ENCODE measurements around the gene CELA1.
"Not testable (repeated sequence)": the region's sequence is repeated elsewhere in the genome, so short reads cannot be mapped to it uniquely, and the experiment has no call there.

CELA1 gene

DNA sequence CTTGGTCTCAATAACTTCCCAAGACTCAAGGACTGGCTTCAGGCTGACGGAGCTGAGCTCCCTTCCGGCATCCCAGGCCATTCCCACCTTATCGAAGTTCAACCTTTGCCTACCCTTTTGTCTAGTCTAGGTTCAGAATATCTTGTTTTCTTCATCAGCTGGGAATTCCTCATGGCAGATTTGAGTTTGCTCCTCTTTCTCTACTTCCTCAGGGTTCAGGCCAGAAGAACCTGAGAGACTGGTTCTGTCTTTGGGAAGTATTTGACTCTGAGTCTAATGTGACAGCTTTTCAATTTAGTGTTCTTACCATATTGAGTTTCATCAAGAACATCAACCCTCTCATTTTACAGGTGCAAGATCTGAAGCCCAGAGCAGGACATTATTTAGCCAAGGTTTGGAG is 24.6 kb downstream of the CELA1 start:
- TF ChIP-seq, protein P1, sequence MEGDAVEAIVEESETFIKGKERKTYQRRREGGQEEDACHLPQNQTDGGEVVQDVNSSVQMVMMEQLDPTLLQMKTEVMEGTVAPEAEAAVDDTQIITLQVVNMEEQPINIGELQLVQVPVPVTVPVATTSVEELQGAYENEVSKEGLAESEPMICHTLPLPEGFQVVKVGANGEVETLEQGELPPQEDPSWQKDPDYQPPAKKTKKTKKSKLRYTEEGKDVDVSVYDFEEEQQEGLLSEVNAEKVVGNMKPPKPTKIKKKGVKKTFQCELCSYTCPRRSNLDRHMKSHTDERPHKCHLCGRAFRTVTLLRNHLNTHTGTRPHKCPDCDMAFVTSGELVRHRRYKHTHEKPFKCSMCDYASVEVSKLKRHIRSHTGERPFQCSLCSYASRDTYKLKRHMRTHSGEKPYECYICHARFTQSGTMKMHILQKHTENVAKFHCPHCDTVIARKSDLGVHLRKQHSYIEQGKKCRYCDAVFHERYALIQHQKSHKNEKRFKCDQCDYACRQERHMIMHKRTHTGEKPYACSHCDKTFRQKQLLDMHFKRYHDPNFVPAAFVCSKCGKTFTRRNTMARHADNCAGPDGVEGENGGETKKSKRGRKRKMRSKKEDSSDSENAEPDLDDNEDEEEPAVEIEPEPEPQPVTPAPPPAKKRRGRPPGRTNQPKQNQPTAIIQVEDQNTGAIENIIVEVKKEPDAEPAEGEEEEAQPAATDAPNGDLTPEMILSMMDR (IDR thresholded peaks at IDR 0.05; ENCODE audit: unreplicated experiment in 3 of 3): no peak
- Mint-ChIP-seq H3K4me1 (peaks cover 18% of the 10 kb centered on the region), H3K27ac (peak overlapping the region in 2 of 3 experiments; percentile 59 to 87), H3K36me3 (ENCODE audit: low read depth) (no peaks in the 10 kb centered on the region), H3K4me3 (no peak overlapping the region), H3K27me3 (ENCODE audit: low read depth) (no peaks in the 10 kb centered on the region), H3K9me3 (no peaks in the 10 kb centered on the region)

GRCh38 chr12:51320695-51321320 is 25.7 kb downstream of the CELA1 start:
- Mint-ChIP-seq H3K4me3 (no peak overlapping the region), H3K27ac (peak overlapping the region; percentile 81 to 89 (median 87)), H3K27me3 (ENCODE audit: low read depth) (no peaks in the 10 kb centered on the region), H3K4me1 (peaks cover 15% of the 10 kb centered on the region), H3K36me3 (ENCODE audit: low read depth) (no peaks in the 10 kb centered on the region), H3K9me3 (no peaks in the 10 kb centered on the region)
- TF ChIP-seq, protein P1 (IDR thresholded peaks at IDR 0.05; ENCODE audit: unreplicated experiment in 3 of 3): no peak

- Mint-ChIP-seq H3K4me3 (no peak overlapping the region), H3K4me1 (peaks cover 15% of the 10 kb centered on the region), H3K27ac (peak overlapping the region in 2 of 3 experiments; percentile 81 to 87), H3K9me3 (no peaks in the 10 kb centered on the region), H3K36me3 (ENCODE audit: low read depth) (no peaks in the 10 kb centered on the region), H3K27me3 (ENCODE audit: low read depth) (no peaks in the 10 kb centered on the region)
- TF ChIP-seq, protein P1 (IDR thresholded peaks at IDR 0.05; ENCODE audit: unreplicated experiment in 3 of 3): no peak
These were observed 26.2 kb downstream of the CELA1 start for GRCh38 chr12:51320311-51320694.

- H3K27ac Mint-ChIP-seq: no peak overlapping the region
- peaks cover 15% of the 10 kb centered on the region for H3K4me1 Mint-ChIP-seq
- H3K4me3 Mint-ChIP-seq: no peak overlapping the region
- H3K36me3 Mint-ChIP-seq (ENCODE audit: low read depth): no peaks in the 10 kb centered on the region
- H3K9me3 Mint-ChIP-seq: no peaks in the 10 kb centered on the region
- no peaks in the 10 kb centered on the region for H3K27me3 Mint-ChIP-seq (ENCODE audit: low read depth)
- TF ChIP-seq, protein P1 (IDR thresholded peaks at IDR 0.05; ENCODE audit: unreplicated experiment in 3 of 3): no peak
These were observed 27.5 kb downstream of the CELA1 start for GRCh38 chr12:51318846-51319599.

GRCh38 chr12:51318057-51318806 is 28.2 kb downstream of the CELA1 start:
- not testable (repeated sequence) for H3K4me3 Mint-ChIP-seq; H3K9me3 Mint-ChIP-seq; H3K27ac Mint-ChIP-seq; H3K27me3 Mint-ChIP-seq (ENCODE audit: low read depth); H3K36me3 Mint-ChIP-seq (ENCODE audit: low read depth)
- H3K4me1 Mint-ChIP-seq: peaks cover 15% of the 10 kb centered on the region

DNA sequence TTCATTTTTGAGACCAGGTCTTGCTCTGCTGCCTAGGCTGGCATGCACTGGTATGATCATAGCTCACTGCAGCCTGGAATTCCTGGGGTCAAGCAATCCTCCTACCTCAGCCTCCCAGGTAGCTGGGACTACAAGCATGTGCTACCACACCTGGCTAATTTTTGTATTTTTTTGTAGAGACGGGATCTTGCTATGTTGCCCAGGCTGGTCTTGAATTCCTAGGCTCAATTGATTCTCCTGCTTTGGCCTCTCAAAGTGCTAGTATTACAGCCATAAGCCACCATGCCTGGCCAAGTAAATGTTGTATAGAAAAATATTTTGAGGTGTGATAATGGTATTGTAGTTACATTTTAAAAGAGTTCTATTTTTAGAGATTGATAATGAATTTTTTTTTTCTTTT is 35.1 kb downstream of the CELA1 start:
- Mint-ChIP-seq H3K27me3 (ENCODE audit: low read depth) (peaks cover 9% of the 10 kb centered on the region), H3K4me3 (no peak overlapping the region), H3K27ac (no peak overlapping the region), H3K4me1 (no peaks in the 10 kb centered on the region), H3K9me3 (no peaks in the 10 kb centered on the region), H3K36me3 (ENCODE audit: low read depth) (no peaks in the 10 kb centered on the region)
- TF ChIP-seq, protein P1 (IDR thresholded peaks at IDR 0.05; ENCODE audit: unreplicated experiment in 3 of 3): no peak

All from nephron (organoid).